ENCODE results near the gene HEMK1. TPM values are rescaled to one million over a fixed set of nuclear protein-coding genes. Genes with fewer than 3 reads are reported as not detected.

Gene HEMK1
- total RNA-seq, 1 donor from 2014 or later = 16.1 TPM

GRCh38 chr3:50585919-50586762 is 16.8 kb downstream of the HEMK1 start:
- DNase-seq = no peak
- no peak for TF ChIP-seq CTCF (IDR thresholded peaks at IDR 0.05; ENCODE audit: borderline replicate concordance)
- no peaks in the 10 kb centered on the region for H3K36me3 ChIP-seq
- intact Hi-C loops (cut with micrococcal nuclease) = no loop called here
- H3K9me3 ChIP-seq (replicated peaks) = no peaks in the 10 kb centered on the region
- H3K4me3 ChIP-seq = no peak overlapping the region
- no peaks in the 10 kb centered on the region for H3K27me3 ChIP-seq (ENCODE audit: low read depth)
- H3K27ac ChIP-seq (replicated peaks) = peak overlapping the region; percentile 93
- peaks cover 91% of the 10 kb centered on the region for H3K4me1 ChIP-seq

GRCh38 chr3:50586763-50587070 is 17.4 kb downstream of the HEMK1 start:
- peaks cover 89% of the 10 kb centered on the region for H3K4me1 ChIP-seq
- no peak for TF ChIP-seq CTCF (IDR thresholded peaks at IDR 0.05; ENCODE audit: borderline replicate concordance)
- no peaks in the 10 kb centered on the region for H3K36me3 ChIP-seq
- peak overlapping the region; percentile 93 for H3K27ac ChIP-seq (replicated peaks)
- no peak for DNase-seq
- no peak overlapping the region for H3K4me3 ChIP-seq
- intact Hi-C loops (cut with micrococcal nuclease) = no loop called here
- H3K27me3 ChIP-seq (ENCODE audit: low read depth) = no peaks in the 10 kb centered on the region
- no peaks in the 10 kb centered on the region for H3K9me3 ChIP-seq (replicated peaks)

- intact Hi-C loops (cut with micrococcal nuclease) = no loop called here
- peaks cover 89% of the 10 kb centered on the region for H3K4me1 ChIP-seq
- H3K9me3 ChIP-seq (replicated peaks) = no peaks in the 10 kb centered on the region
- TF ChIP-seq CTCF (IDR thresholded peaks at IDR 0.05; ENCODE audit: borderline replicate concordance) = no peak
- DNase-seq = no peak
- no peak overlapping the region for H3K4me3 ChIP-seq
- no peaks in the 10 kb centered on the region for H3K36me3 ChIP-seq
- H3K27me3 ChIP-seq (ENCODE audit: low read depth) = no peaks in the 10 kb centered on the region
- H3K27ac ChIP-seq (replicated peaks) = peak overlapping the region; percentile 93
Observed at GRCh38 chr3:50587373-50587772, 18.1 kb downstream of the HEMK1 start.

- DNase-seq = no peak
- no peaks in the 10 kb centered on the region for H3K27me3 ChIP-seq (ENCODE audit: low read depth)
- H3K9me3 ChIP-seq (replicated peaks) = no peaks in the 10 kb centered on the region
- peak overlapping the region; percentile 93 for H3K27ac ChIP-seq (replicated peaks)
- intact Hi-C loops (cut with micrococcal nuclease) = no loop called here
- TF ChIP-seq CTCF (IDR thresholded peaks at IDR 0.05; ENCODE audit: borderline replicate concordance) = no peak
- H3K36me3 ChIP-seq = no peaks in the 10 kb centered on the region
- no peak overlapping the region for H3K4me3 ChIP-seq
- peaks cover 89% of the 10 kb centered on the region for H3K4me1 ChIP-seq
Observed at GRCh38 chr3:50587806-50588758, 18.8 kb downstream of the HEMK1 start.

- TF ChIP-seq CTCF (IDR thresholded peaks at IDR 0.05; ENCODE audit: borderline replicate concordance) = no peak
- Histone ChIP-seq H3K36me3 (no peaks in the 10 kb centered on the region), H3K27ac (replicated peaks) (peak overlapping the region; percentile 93), H3K4me3 (no peak overlapping the region), H3K27me3 (ENCODE audit: low read depth) (no peaks in the 10 kb centered on the region), H3K4me1 (peaks cover 89% of the 10 kb centered on the region), H3K9me3 (replicated peaks) (no peaks in the 10 kb centered on the region)
- intact Hi-C loops (cut with micrococcal nuclease) = no loop called here
- no peak for DNase-seq
Observed at GRCh38 chr3:50588759-50589433, 19.6 kb downstream of the HEMK1 start.
